ENCODE data around the gene NMNAT1.

DNA sequence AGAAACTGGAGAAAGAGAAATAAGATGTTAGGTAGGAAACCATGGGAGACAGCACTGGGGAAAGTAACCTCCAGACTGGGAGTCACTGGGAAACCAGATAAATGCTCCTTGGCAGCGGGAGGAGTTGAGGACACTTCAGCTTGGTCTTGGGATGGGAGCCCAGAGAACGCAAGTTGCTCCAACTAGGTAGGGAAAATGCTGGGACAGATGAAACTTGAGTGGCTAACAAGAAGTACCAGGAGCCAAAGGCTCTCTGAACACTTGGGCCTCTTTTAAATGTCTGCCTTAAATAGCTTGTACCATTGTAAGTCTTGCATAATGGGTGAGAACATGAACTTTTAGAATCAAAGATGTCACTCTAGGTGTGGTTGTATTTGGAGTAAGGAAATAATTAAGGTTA is 3.0 kb downstream of the NMNAT1 start:
- TF ChIP-seq POLR2A (IDR thresholded peaks at IDR 0.05) (no peak), POLR2AphosphoS5 (IDR thresholded peaks at IDR 0.05) (no peak), EP300 (IDR thresholded peaks at IDR 0.05; ENCODE audit: low read depth) (no peak)
- TF ChIP-seq, protein P1, sequence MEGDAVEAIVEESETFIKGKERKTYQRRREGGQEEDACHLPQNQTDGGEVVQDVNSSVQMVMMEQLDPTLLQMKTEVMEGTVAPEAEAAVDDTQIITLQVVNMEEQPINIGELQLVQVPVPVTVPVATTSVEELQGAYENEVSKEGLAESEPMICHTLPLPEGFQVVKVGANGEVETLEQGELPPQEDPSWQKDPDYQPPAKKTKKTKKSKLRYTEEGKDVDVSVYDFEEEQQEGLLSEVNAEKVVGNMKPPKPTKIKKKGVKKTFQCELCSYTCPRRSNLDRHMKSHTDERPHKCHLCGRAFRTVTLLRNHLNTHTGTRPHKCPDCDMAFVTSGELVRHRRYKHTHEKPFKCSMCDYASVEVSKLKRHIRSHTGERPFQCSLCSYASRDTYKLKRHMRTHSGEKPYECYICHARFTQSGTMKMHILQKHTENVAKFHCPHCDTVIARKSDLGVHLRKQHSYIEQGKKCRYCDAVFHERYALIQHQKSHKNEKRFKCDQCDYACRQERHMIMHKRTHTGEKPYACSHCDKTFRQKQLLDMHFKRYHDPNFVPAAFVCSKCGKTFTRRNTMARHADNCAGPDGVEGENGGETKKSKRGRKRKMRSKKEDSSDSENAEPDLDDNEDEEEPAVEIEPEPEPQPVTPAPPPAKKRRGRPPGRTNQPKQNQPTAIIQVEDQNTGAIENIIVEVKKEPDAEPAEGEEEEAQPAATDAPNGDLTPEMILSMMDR (IDR thresholded peaks at IDR 0.05) = no peak

All from transverse colon (tissue), 4 donors.